GM12878 (cell line): ENCODE data around the gene IGF1R. TPM values are rescaled to one million over a fixed set of nuclear protein-coding genes. Genes with fewer than 3 reads are reported as not detected.

ENCODE experiments used
- ATAC-seq: fragments of 200-7000 bp; cut with Tn5 transposase; 3 replicates; pipeline ENCODE4 v1.9.1; 2020; ENCODE audit warnings: mild to moderate bottlenecking, moderate library complexity
- BruUV-seq: library from RNA; stranded (reverse); fragments of 400-500 nt; replicated peaks from 2 replicates; lab custom pipeline; 2021; lab: Mats Ljungman, UMichigan
- CTCF ChIA-PET: fragments of 300-600 bp; sonication (Branson Sonifier 250); formaldehyde crosslinking; extraction: SDS; loops from one replicate; lab custom pipeline; 2021; ENCODE audit warnings: inconsistent platforms; lab: Yijun Ruan, JAX
- POLR2A ChIA-PET: fragments of 350-600 bp; formaldehyde crosslinking; extraction: SDS; loops from one replicate; lab custom pipeline; 2021; ENCODE audit warnings: inconsistent platforms; lab: Charles Lee
- RAD21 ChIA-PET: fragments of 300-600 bp; sonication (Branson Sonifier 250); formaldehyde crosslinking; loops from one replicate; lab custom pipeline; 2023; ENCODE audit warnings: antibody characterized with exemption; ENCODE audit not compliant: unreplicated experiment; lab: Charles Lee
- SMC1A ChIA-PET: fragments of 300-600 bp; sonication (Branson Sonifier 250); formaldehyde crosslinking; loops from one replicate; lab custom pipeline; 2023; ENCODE audit not compliant: unreplicated experiment, uncharacterized antibody; lab: Charles Lee
- DNase-seq: peaks from one replicate; pipeline ENCODE4 v3.0.0-alpha.2; 2011; ENCODE audit warnings: low read depth, low spot score
- FAIRE-seq: peaks from 3 replicates; lab custom pipeline; 2011; peaks lifted over from hg19 to GRCh38; lab: Jason Lieb, UNC
- H2AFZ ChIP-seq: 2 replicates; pipeline ENCODE4 v1.6.0; 2011; ENCODE audit warnings: low read depth, low read length, control low read depth; ENCODE audit not compliant: control insufficient read depth
- H3K27ac ChIP-seq: 2 replicates; pipeline ENCODE4 v1.5.1; 2011; ENCODE audit warnings: control low read depth; ENCODE audit not compliant: control insufficient read depth, insufficient read depth
- H3K27me3 ChIP-seq, 2 experiments: replicated peaks in 1 of 2; 2 replicates each; pipeline versions ENCODE4 v1.6.0 to v1.6.1; 2011; ENCODE audit warnings: low read length in 1 of 2; ENCODE audit not compliant: control insufficient read depth in 2 of 2, insufficient read depth in 2 of 2
- H3K36me3 ChIP-seq, 2 experiments: 2 replicates each; pipeline ENCODE4 v1.5.1; 2011; ENCODE audit warnings: low read length in 1 of 2; ENCODE audit not compliant: control insufficient read depth in 2 of 2, insufficient read depth in 2 of 2
- H3K4me1 ChIP-seq: 2 replicates; pipeline ENCODE4 v1.6.1; 2011; ENCODE audit warnings: mild to moderate bottlenecking, low read length, moderate library complexity, mixed read lengths; ENCODE audit not compliant: control insufficient read depth, insufficient read depth
- H3K4me2 ChIP-seq: 2 replicates; pipeline ENCODE4 v1.6.0; 2011; ENCODE audit warnings: control low read depth; ENCODE audit not compliant: control insufficient read depth, insufficient read depth
- H3K4me3 ChIP-seq: fragments of 200-600 bp; sonication (generic); 2 replicates; pipeline ENCODE4 v1.5.1; 2016
- H3K79me2 ChIP-seq: 2 replicates; pipeline ENCODE4 v1.6.0; 2011; ENCODE audit warnings: low read length; ENCODE audit not compliant: control insufficient read depth, insufficient read depth
- H3K9ac ChIP-seq: 2 replicates; pipeline ENCODE4 v1.8.0; 2011; ENCODE audit warnings: low read length, control low read depth, mixed read lengths; ENCODE audit not compliant: control insufficient read depth, insufficient read depth
- H3K9me3 ChIP-seq: replicated peaks from 3 replicates; pipeline ENCODE4 v1.5.1; 2011; ENCODE audit warnings: mild to moderate bottlenecking, low read length; ENCODE audit not compliant: control insufficient read depth, insufficient read depth
- H4K20me1 ChIP-seq: 2 replicates; pipeline ENCODE4 v1.6.0; 2011; ENCODE audit not compliant: control insufficient read depth, insufficient read depth
- ATF2 ChIP-seq: IDR thresholded peaks from 2 replicates; pipeline ENCODE4 v1.6.1; 2012; ENCODE audit warnings: low read length, inconsistent platforms
- BCL3 ChIP-seq: IDR thresholded peaks from 2 replicates; pipeline ENCODE4 v1.6.1; 2011; ENCODE audit warnings: borderline replicate concordance, low read depth, mild to moderate bottlenecking, moderate library complexity, low read length; ENCODE audit not compliant: insufficient read depth, poor library complexity, severe bottlenecking
- ELK1 ChIP-seq: IDR thresholded peaks from 2 replicates; pipeline ENCODE4 v1.6.1; 2012; ENCODE audit warnings: low read depth, low read length, improper control_type of control experiment
- EZH2 ChIP-seq: IDR thresholded peaks from 2 replicates; pipeline ENCODE4 v1.6.1; 2012; ENCODE audit warnings: low read depth, mild to moderate bottlenecking, control low read depth, inconsistent platforms, low read length, borderline replicate concordance; ENCODE audit not compliant: control insufficient read depth
- MEF2B ChIP-seq: fragments of 450-650 bp; IDR thresholded peaks from 2 replicates; pipeline ENCODE4 v1.6.1; 2018; ENCODE audit warnings: mild to moderate bottlenecking, moderate library complexity; ENCODE audit not compliant: partially characterized antibody, poor library complexity, severe bottlenecking
- NFYB ChIP-seq: IDR thresholded peaks from 2 replicates; pipeline ENCODE4 v1.6.1; 2011; ENCODE audit warnings: low read depth, mild to moderate bottlenecking, low read length, improper control_type of control experiment, moderate library complexity; ENCODE audit not compliant: insufficient read depth
- NRF1 ChIP-seq: conservative IDR thresholded peaks from 2 replicates; pipeline ENCODE4 v1.6.1; 2011; ENCODE audit warnings: mild to moderate bottlenecking, low read depth, low read length, improper control_type of control experiment
- PAX5 ChIP-seq: IDR thresholded peaks from 2 replicates; pipeline ENCODE4 v1.6.1; 2011; ENCODE audit warnings: low read depth, low read length, borderline replicate concordance
- POLR2A ChIP-seq: IDR thresholded peaks from 2 replicates; pipeline ENCODE4 v1.6.1; 2011; ENCODE audit warnings: low read depth, mild to moderate bottlenecking, low read length
- PRDM15 ChIP-seq: fragments of 450-650 bp; formaldehyde crosslinking; IDR thresholded peaks from 2 replicates; pipeline ENCODE4 v1.4.0; 2020; ENCODE audit warnings: mild to moderate bottlenecking, moderate library complexity
- SPI1 ChIP-seq: IDR thresholded peaks from 2 replicates; pipeline ENCODE4 v1.6.1; 2011; ENCODE audit warnings: low read depth, mild to moderate bottlenecking, low read length, moderate library complexity, borderline replicate concordance; ENCODE audit not compliant: insufficient read depth
- STAT1 ChIP-seq: fragments of 450-650 bp; conservative IDR thresholded peaks from 2 replicates; pipeline ENCODE4 v1.6.1; 2014; ENCODE audit warnings: antibody characterized with exemption, mild to moderate bottlenecking
- WRNIP1 ChIP-seq: IDR thresholded peaks from 2 replicates; pipeline ENCODE4 v1.6.1; 2011; ENCODE audit warnings: low read depth, low read length, improper control_type of control experiment, borderline replicate concordance
- WGBS: methylation state at CpG from one replicate; pipeline ENCODE4 v1.1.6; 2016; ENCODE audit warnings: low lambda C conversion rate; ENCODE audit not compliant: insufficient replicate concordance, insufficient coverage; ENCODE audit errors: missing lambda C conversion rate; 5-methylcytosine and 5-hydroxymethylcytosine counted together
- in situ Hi-C: fragments of 300-500 bp; cut with MboI; formaldehyde crosslinking; loops from 9 replicates; pipeline ENCODE4 v1.14.3; 2018; ENCODE audit warnings: mixed read lengths
- intact Hi-C: fragments of 100-400 bp; cut with micrococcal nuclease; formaldehyde crosslinking; loops from one replicate; pipeline ENCODE4 v1.14.2; 2022; ENCODE audit not compliant: unreplicated experiment
- polyA plus RNA-seq, 11 experiments: library from polyadenylated mRNA; depleted of rRNA in 4 of 11; unstranded in 6 of 11; stranded (reverse) in 5 of 11; fragments of >200 nt; fragmentation: Nextera tagmentation in 4 of 11; fragmentation: Illumina TruSeq in 1 of 11; extraction: Ambion mirVana in 4 of 11; extraction: Trizol in 1 of 11; gene quantifications; 1 replicate in 1 of 11; 2 replicates in 10 of 11; pipeline versions ENCODE4 v1.2.1 to v1.2.3, GENCODE V29; 2011 to 2016; ENCODE audit warnings: inconsistent platforms in 2 of 11, missing spikeins in 2 of 11, low read depth in 1 of 11
- total RNA-seq, 4 experiments: library from RNA; depleted of rRNA in 3 of 4; stranded (reverse); fragments of >200 nt in 3 of 4; fragmentation: Illumina TruSeq in 1 of 4; extraction: Trizol in 1 of 4; gene quantifications; 2 replicates each; pipeline versions ENCODE4 v1.2.1 to v1.2.3, GENCODE V29; 2013 to 2021

Gene IGF1R
- total and polyA plus RNA-seq, 10 of the 15 experiments (the other 5 are each of a cell fraction or from before 2014, with no cell fraction given) = 0.03 to 2.7 (median 0.66) TPM

GRCh38 chr15:98775498-98776230 lies 127.3 kb downstream of the IGF1R start:
- Histone ChIP-seq H3K4me1 (peaks cover 24% of the 10 kb centered on the region), H2AFZ (no peak overlapping the region), H3K79me2 (no peaks in the 10 kb centered on the region), H3K4me2 (no peak overlapping the region), H4K20me1 (no peaks in the 10 kb centered on the region), H3K9me3 (no peaks in the 10 kb centered on the region), H3K27ac (no peak overlapping the region), H3K27me3 (no peaks in the 10 kb centered on the region; a peak in 1 of 4 replicates), H3K4me3 (no peak overlapping the region), H3K36me3 (no peaks in the 10 kb centered on the region), H3K9ac (no peak overlapping the region)
- BruUV-seq = no TSS peak
- ChIA-PET RAD21 (no interaction called here), CTCF (interaction anchor here (1.8 kb wide), 1 partner anchor 106 kb away, joined by 4 read pairs; no protein-coding TSS in a partner anchor), SMC1A (no interaction called here), POLR2A (no interaction called here)
- WGBS = 26% methylated on average over 7 of the region's 7 CpGs
- ATAC-seq (no peak), FAIRE-seq (no peak), DNase-seq (no peak)
- intact Hi-C loops = loop anchor here (5.0 kb wide), 5 partner anchors 118 to 437 kb away; no protein-coding TSS in a partner anchor
- in situ Hi-C loops = loop anchor here (5.0 to 10.0 kb wide), 2 partner anchors 302 to 439 kb away; no protein-coding TSS in a partner anchor
- no peak for TF ChIP-seq NRF1
- no peak for TF ChIP-seq EZH2
- no peak for TF ChIP-seq NFYB
- no peak for TF ChIP-seq ATF2
- no peak for TF ChIP-seq SPI1
- TF ChIP-seq WRNIP1 = no peak
- no peak for TF ChIP-seq STAT1
- TF ChIP-seq PAX5 = no peak
- no peak for TF ChIP-seq MEF2B
- TF ChIP-seq ELK1 = no peak
- no peak for TF ChIP-seq POLR2A
- TF ChIP-seq BCL3 = no peak
- TF ChIP-seq PRDM15 (CRISPR knock-in tag) = no peak
